Astrocyte (in vitro differentiated cells and primary cell): ENCODE results near the gene PDCD2L. TPM values are rescaled to one million over a fixed set of nuclear protein-coding genes. Genes with fewer than 3 reads are reported as not detected.

ENCODE experiments used
- DNase-seq: peaks from one replicate; pipeline ENCODE4 v3.0.0-alpha.2; 2010; ENCODE audit warnings: low read depth
- FAIRE-seq: peaks from 2 replicates; lab custom pipeline; 2011; peaks lifted over from hg19 to GRCh38; lab: Jason Lieb, UNC
- H2AFZ ChIP-seq: 2 replicates; pipeline ENCODE4 v1.6.0; 2012; ENCODE audit warnings: low read depth, low read length, inconsistent platforms
- H3K27ac ChIP-seq: 2 replicates; pipeline ENCODE4 v1.5.1; 2011; ENCODE audit warnings: low read depth, low read length, inconsistent platforms
- H3K27me3 ChIP-seq: 2 replicates; pipeline ENCODE4 v1.6.0; 2011; ENCODE audit warnings: low read length, inconsistent platforms; ENCODE audit not compliant: insufficient read depth
- H3K36me3 ChIP-seq: 2 replicates; pipeline ENCODE4 v1.5.1; 2011; ENCODE audit warnings: low read length, inconsistent platforms; ENCODE audit not compliant: insufficient read depth
- H3K4me1 ChIP-seq: 2 replicates; pipeline ENCODE4 v1.5.1; 2011; ENCODE audit warnings: low read length, inconsistent platforms; ENCODE audit not compliant: insufficient read depth
- H3K4me2 ChIP-seq: 2 replicates; pipeline ENCODE4 v1.6.0; 2012; ENCODE audit warnings: low read length, inconsistent platforms
- H3K4me3 ChIP-seq: 2 replicates; pipeline ENCODE4 v1.5.1; 2011; ENCODE audit warnings: low read depth, mild to moderate bottlenecking, low read length, inconsistent platforms; ENCODE audit not compliant: insufficient read depth
- H3K79me2 ChIP-seq: 2 replicates; pipeline ENCODE4 v1.6.0; 2012; ENCODE audit warnings: mild to moderate bottlenecking, low read length, inconsistent platforms; ENCODE audit not compliant: insufficient read depth
- H3K9ac ChIP-seq: 2 replicates; pipeline ENCODE4 v1.6.0; 2012; ENCODE audit warnings: mild to moderate bottlenecking, low read length, inconsistent platforms
- H3K9me3 ChIP-seq: 2 replicates; pipeline ENCODE4 v1.5.1; 2012; ENCODE audit warnings: low read depth, mild to moderate bottlenecking, low read length, inconsistent platforms; ENCODE audit not compliant: insufficient read depth
- H4K20me1 ChIP-seq: 2 replicates; pipeline ENCODE4 v1.6.0; 2012; ENCODE audit warnings: low read length, inconsistent platforms; ENCODE audit not compliant: insufficient read depth
- H3K27ac Mint-ChIP-seq: one replicate; pipeline ENCODE4 v1.8.0; 2021; ENCODE audit warnings: mild to moderate bottlenecking, mixed read lengths; ENCODE audit not compliant: unreplicated experiment
- H3K27me3 Mint-ChIP-seq: one replicate; pipeline ENCODE4 v1.8.0; 2021; ENCODE audit warnings: low read depth, mixed read lengths; ENCODE audit not compliant: unreplicated experiment
- H3K36me3 Mint-ChIP-seq: one replicate; pipeline ENCODE4 v1.8.0; 2021; ENCODE audit warnings: low read depth, mixed read lengths; ENCODE audit not compliant: unreplicated experiment
- H3K4me1 Mint-ChIP-seq: one replicate; pipeline ENCODE4 v1.8.0; 2021; ENCODE audit warnings: low read depth, mixed read lengths; ENCODE audit not compliant: unreplicated experiment
- H3K4me3 Mint-ChIP-seq: one replicate; pipeline ENCODE4 v1.8.0; 2021; ENCODE audit warnings: mild to moderate bottlenecking, moderate library complexity, mixed read lengths; ENCODE audit not compliant: unreplicated experiment
- H3K9me3 Mint-ChIP-seq: one replicate; pipeline ENCODE4 v1.8.0; 2021; ENCODE audit warnings: mild to moderate bottlenecking, mixed read lengths; ENCODE audit not compliant: unreplicated experiment
- CTCF ChIP-seq: IDR thresholded peaks from 2 replicates; pipeline ENCODE4 v1.5.1; 2011; ENCODE audit warnings: low read depth, mild to moderate bottlenecking, inconsistent platforms, low read length, moderate library complexity; ENCODE audit not compliant: insufficient read depth
- EZH2 ChIP-seq: IDR thresholded peaks from 2 replicates; pipeline ENCODE4 v1.6.1; 2012; ENCODE audit warnings: mild to moderate bottlenecking, low read length, inconsistent platforms; ENCODE audit not compliant: insufficient read depth
- total RNA-seq: library from RNA; stranded (reverse); gene quantifications from 2 replicates; pipeline ENCODE4 v1.2.1, GENCODE V29; 2021

Gene PDCD2L
- total RNA-seq, 1 donor from 2014 or later: 12.0 TPM

GRCh38 chr19:34416021-34416545 lies 11.9 kb downstream of the PDCD2L start:
- peak; percentile 7 for DNase-seq
- peaks cover 9% of the 10 kb centered on the region for H3K36me3 ChIP-seq
- H4K20me1 ChIP-seq: no peaks in the 10 kb centered on the region
- no peak overlapping the region for H3K4me2 ChIP-seq
- TF ChIP-seq CTCF (no peak), EZH2 (no peak)
- Mint-ChIP-seq H3K9me3 (no peaks in the 10 kb centered on the region), H3K36me3 (peaks cover 5% of the 10 kb centered on the region), H3K4me3 (peak overlapping the region; percentile 40), H3K27ac (no peak overlapping the region), H3K27me3 (no peaks in the 10 kb centered on the region), H3K4me1 (peaks cover 6% of the 10 kb centered on the region)
- no peaks in the 10 kb centered on the region for H3K9me3 ChIP-seq
- no peak overlapping the region for H2AFZ ChIP-seq
- no peaks in the 10 kb centered on the region for H3K27me3 ChIP-seq
- no peaks in the 10 kb centered on the region for H3K4me1 ChIP-seq
- no peak overlapping the region for H3K4me3 ChIP-seq
- H3K27ac ChIP-seq: no peak overlapping the region
- FAIRE-seq: no peak
- H3K9ac ChIP-seq: no peak overlapping the region
- H3K79me2 ChIP-seq: no peaks in the 10 kb centered on the region

- no peaks in the 10 kb centered on the region for H3K9me3 ChIP-seq
- Mint-ChIP-seq H3K9me3 (no peaks in the 10 kb centered on the region), H3K27me3 (no peaks in the 10 kb centered on the region), H3K4me1 (peaks cover 6% of the 10 kb centered on the region), H3K4me3 (no peak overlapping the region), H3K36me3 (peaks cover 5% of the 10 kb centered on the region), H3K27ac (no peak overlapping the region)
- H3K36me3 ChIP-seq: peaks cover 9% of the 10 kb centered on the region
- H3K27ac ChIP-seq: no peak overlapping the region
- DNase-seq (no peak), FAIRE-seq (no peak)
- H3K27me3 ChIP-seq: no peaks in the 10 kb centered on the region
- H2AFZ ChIP-seq: no peak overlapping the region
- no peak overlapping the region for H3K4me3 ChIP-seq
- H3K4me2 ChIP-seq: no peak overlapping the region
- H3K4me1 ChIP-seq: no peaks in the 10 kb centered on the region
- H3K9ac ChIP-seq: no peak overlapping the region
- no peak for TF ChIP-seq EZH2
- no peaks in the 10 kb centered on the region for H3K79me2 ChIP-seq
- no peaks in the 10 kb centered on the region for H4K20me1 ChIP-seq
Observed at GRCh38 chr19:34418300-34418699, 14.1 kb downstream of the PDCD2L start.

DNA sequence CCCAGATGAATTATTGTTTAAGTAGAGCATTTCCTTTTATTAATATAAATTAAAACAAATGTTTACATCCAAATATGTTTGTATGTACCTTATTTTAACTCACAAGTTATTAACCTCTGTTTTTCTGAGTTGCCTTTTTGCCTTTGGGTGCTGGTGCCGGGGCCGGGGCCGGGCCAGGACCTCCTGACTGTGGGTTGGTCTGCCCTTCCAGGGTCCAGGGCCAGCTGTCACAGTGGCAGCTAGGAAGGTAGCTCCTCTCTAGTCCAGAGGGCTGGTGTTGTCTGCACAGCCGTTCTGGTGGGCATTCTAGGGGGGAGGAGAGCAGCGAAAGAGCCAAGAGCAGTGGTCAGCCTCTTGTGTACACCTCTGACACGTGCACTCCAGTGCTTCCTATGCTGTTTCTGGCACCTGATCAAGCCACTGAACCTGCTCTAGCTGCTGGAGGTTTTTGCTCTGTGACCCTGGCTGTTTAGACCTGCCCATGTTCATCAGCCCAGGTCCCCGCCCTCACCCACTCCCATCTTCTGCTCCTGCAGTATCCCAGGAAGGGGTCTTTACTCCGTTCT lies 22.0 kb downstream of the PDCD2L start:
- H3K4me3 ChIP-seq: no peak overlapping the region
- no peak overlapping the region for H3K27ac ChIP-seq
- H4K20me1 ChIP-seq: peaks cover 26% of the 10 kb centered on the region
- no peaks in the 10 kb centered on the region for H3K9me3 ChIP-seq
- no peaks in the 10 kb centered on the region for H3K27me3 Mint-ChIP-seq
- no peak overlapping the region for H3K4me2 ChIP-seq
- DNase-seq (no peak), FAIRE-seq (no peak)
- H3K4me1 Mint-ChIP-seq: peaks cover 13% of the 10 kb centered on the region
- H3K9me3 Mint-ChIP-seq: no peaks in the 10 kb centered on the region
- H3K9ac ChIP-seq: no peak overlapping the region
- H3K79me2 ChIP-seq: peaks cover 32% of the 10 kb centered on the region
- no peak overlapping the region for H3K27ac Mint-ChIP-seq
- peaks cover 4% of the 10 kb centered on the region for H3K36me3 Mint-ChIP-seq
- no peaks in the 10 kb centered on the region for H3K27me3 ChIP-seq
- TF ChIP-seq CTCF (no peak), EZH2 (no peak)
- no peak overlapping the region for H2AFZ ChIP-seq
- no peak overlapping the region for H3K4me3 Mint-ChIP-seq
- H3K4me1 ChIP-seq: peaks cover 8% of the 10 kb centered on the region
- H3K36me3 ChIP-seq: no peaks in the 10 kb centered on the region
